SK-N-SH treated with all-trans-retinoic acid at 6 μM for 48 hours (cell line): ENCODE measurements around the gene NXNL1.
A peak's percentile ranks its signal among the peaks of the same experiment; 100 is the strongest.

Experiments used
- ATAC-seq: fragments of 200-7000 bp; cut with Tn5 transposase; 3 replicates; pipeline ENCODE4 v1.9.1; 2020; ENCODE audit warnings: mild to moderate bottlenecking, moderate library complexity
- ARNTL ChIP-seq: fragments of 450-650 bp; formaldehyde crosslinking; IDR thresholded peaks from 2 replicates; pipeline ENCODE4 v1.5.0; 2020; ENCODE audit warnings: low read depth, mild to moderate bottlenecking, moderate library complexity, borderline replicate concordance
- BACH2 ChIP-seq: fragments of 250-450 bp; sonication (Bioruptor Pico); IDR thresholded peaks from 2 replicates; pipeline ENCODE4 v1.9.0; 2021; ENCODE audit warnings: mild to moderate bottlenecking, borderline replicate concordance
- CSDC2 ChIP-seq: fragments of 250-450 bp; sonication (Bioruptor Pico); IDR thresholded peaks from 2 replicates; pipeline ENCODE4 v1.5.0; 2020; ENCODE audit warnings: mild to moderate bottlenecking, moderate library complexity
- ESRRG ChIP-seq: fragments of 250-450 bp; sonication (Bioruptor Pico); IDR thresholded peaks from 2 replicates; pipeline ENCODE4 v1.6.1; 2021; ENCODE audit warnings: mild to moderate bottlenecking
- GLIS3 ChIP-seq: fragments of 250-450 bp; sonication (Bioruptor Pico); IDR thresholded peaks from 2 replicates; pipeline ENCODE4 v1.5.0; 2020; ENCODE audit warnings: mild to moderate bottlenecking, moderate library complexity
- PPARA ChIP-seq: fragments of 250-450 bp; sonication (Bioruptor Pico); IDR thresholded peaks from 2 replicates; pipeline ENCODE4 v1.5.0; 2020; ENCODE audit warnings: mild to moderate bottlenecking, borderline replicate concordance
- RARB ChIP-seq: fragments of 250-450 bp; sonication (Bioruptor Pico); IDR thresholded peaks from 2 replicates; pipeline ENCODE4 v1.8.0; 2021; ENCODE audit warnings: mild to moderate bottlenecking, moderate library complexity
- SNAI2 ChIP-seq: fragments of 250-450 bp; sonication (Bioruptor Pico); IDR thresholded peaks from 2 replicates; pipeline ENCODE4 v1.5.0; 2020; ENCODE audit warnings: mild to moderate bottlenecking, moderate library complexity
- TCF4 ChIP-seq: fragments of 250-450 bp; sonication (Bioruptor Pico); IDR thresholded peaks from 2 replicates; pipeline ENCODE4 v1.8.0; 2021; ENCODE audit warnings: mild to moderate bottlenecking, moderate library complexity, borderline replicate concordance
- TOX ChIP-seq: fragments of 250-450 bp; sonication (Bioruptor Pico); IDR thresholded peaks from 2 replicates; pipeline ENCODE4 v1.8.0; 2021; ENCODE audit warnings: mild to moderate bottlenecking, moderate library complexity, borderline replicate concordance
- ZFP3 ChIP-seq: fragments of 250-450 bp; sonication (Bioruptor Pico); IDR thresholded peaks from 2 replicates; pipeline ENCODE4 v1.5.0; 2020; ENCODE audit warnings: mild to moderate bottlenecking, moderate library complexity
- ZFP30 ChIP-seq: fragments of 450-650 bp; formaldehyde crosslinking; IDR thresholded peaks from 2 replicates; pipeline ENCODE4 v1.5.0; 2022; ENCODE audit warnings: mild to moderate bottlenecking, moderate library complexity
- ZNF70 ChIP-seq: fragments of 450-650 bp; formaldehyde crosslinking; IDR thresholded peaks from 2 replicates; pipeline ENCODE4 v1.5.0; 2020; ENCODE audit warnings: mild to moderate bottlenecking, moderate library complexity
- ZNF8 ChIP-seq: fragments of 450-650 bp; formaldehyde crosslinking; IDR thresholded peaks from 2 replicates; pipeline ENCODE4 v1.5.0; 2020; ENCODE audit warnings: mild to moderate bottlenecking, moderate library complexity
- TF ChIP-seq, protein P1 (sequence below): fragments of 250-450 bp; sonication (Bioruptor Pico); IDR thresholded peaks from 2 replicates; pipeline ENCODE4 v1.5.1; 2021; ENCODE audit warnings: mild to moderate bottlenecking, moderate library complexity
- TF ChIP-seq, protein P2 (sequence below): fragments of 250-450 bp; sonication (Bioruptor Pico); IDR thresholded peaks from 2 replicates; pipeline ENCODE4 v1.5.0; 2020; ENCODE audit warnings: mild to moderate bottlenecking, moderate library complexity
- TF ChIP-seq, protein P3 (sequence below): fragments of 250-450 bp; sonication (Bioruptor Pico); IDR thresholded peaks from 2 replicates; pipeline ENCODE4 v1.8.0; 2021; ENCODE audit warnings: low read depth, mild to moderate bottlenecking, moderate library complexity, borderline replicate concordance
- TF ChIP-seq, protein P4 (sequence below): fragments of 250-450 bp; sonication (Bioruptor Pico); IDR thresholded peaks from 2 replicates; pipeline ENCODE4 v1.5.1; 2020; ENCODE audit warnings: low read depth, mild to moderate bottlenecking, moderate library complexity

NXNL1 gene

DNA sequence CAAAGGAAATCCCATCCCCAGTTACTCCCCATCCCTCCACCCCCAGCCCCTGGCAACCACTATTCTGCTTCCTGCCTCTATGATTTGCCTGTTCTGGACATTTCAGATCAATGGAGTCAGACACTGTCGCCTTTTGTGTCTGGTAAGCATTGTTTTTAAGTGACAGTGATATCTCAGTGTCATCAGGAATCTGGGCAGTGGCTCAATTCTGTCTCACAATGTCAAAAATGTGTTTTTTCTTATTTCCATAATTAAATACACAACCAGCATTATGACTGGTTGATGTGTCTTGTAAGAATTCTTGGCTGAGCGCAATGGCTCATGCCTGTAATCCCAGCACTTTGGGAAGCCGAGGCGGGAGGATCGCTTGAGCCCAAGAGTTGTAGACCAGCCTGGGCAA, 30.6 kb upstream of the NXNL1 start:
- TF ChIP-seq TCF4 (CRISPR knock-in tag) (no peak), ZNF70 (CRISPR knock-in tag) (no peak), GLIS3 (no peak)
- TF ChIP-seq, protein P1, sequence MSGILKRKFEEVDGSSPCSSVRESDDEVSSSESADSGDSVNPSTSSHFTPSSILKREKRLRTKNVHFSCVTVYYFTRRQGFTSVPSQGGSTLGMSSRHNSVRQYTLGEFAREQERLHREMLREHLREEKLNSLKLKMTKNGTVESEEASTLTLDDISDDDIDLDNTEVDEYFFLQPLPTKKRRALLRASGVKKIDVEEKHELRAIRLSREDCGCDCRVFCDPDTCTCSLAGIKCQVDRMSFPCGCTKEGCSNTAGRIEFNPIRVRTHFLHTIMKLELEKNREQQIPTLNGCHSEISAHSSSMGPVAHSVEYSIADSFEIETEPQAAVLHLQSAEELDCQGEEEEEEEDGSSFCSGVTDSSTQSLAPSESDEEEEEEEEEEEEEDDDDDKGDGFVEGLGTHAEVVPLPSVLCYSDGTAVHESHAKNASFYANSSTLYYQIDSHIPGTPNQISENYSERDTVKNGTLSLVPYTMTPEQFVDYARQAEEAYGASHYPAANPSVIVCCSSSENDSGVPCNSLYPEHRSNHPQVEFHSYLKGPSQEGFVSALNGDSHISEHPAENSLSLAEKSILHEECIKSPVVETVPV (CRISPR knock-in tag) = no peak
- peak; percentile 40 for ATAC-seq

DNA sequence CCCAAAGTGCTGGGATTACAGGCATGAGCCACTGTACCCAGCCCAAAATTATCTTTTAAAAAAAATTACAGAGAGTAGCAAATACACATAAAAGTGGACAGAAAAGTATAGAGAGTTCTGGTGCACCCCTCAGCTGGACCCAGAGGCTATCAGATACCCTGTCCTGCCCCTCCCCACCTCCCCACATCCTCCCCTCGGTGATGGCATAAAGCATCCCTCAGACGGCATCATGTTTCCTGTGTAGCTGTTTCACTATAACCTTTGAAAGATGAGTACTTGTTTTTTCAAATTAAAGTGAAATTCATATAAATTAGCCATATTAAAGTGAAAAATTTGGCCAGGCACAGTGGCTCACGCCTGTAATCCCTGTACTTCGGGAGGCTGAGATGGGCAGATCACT, 29.7 kb upstream of the NXNL1 start:
- no peak for TF ChIP-seq ZFP3 (CRISPR knock-in tag)
- no peak for ATAC-seq

DNA sequence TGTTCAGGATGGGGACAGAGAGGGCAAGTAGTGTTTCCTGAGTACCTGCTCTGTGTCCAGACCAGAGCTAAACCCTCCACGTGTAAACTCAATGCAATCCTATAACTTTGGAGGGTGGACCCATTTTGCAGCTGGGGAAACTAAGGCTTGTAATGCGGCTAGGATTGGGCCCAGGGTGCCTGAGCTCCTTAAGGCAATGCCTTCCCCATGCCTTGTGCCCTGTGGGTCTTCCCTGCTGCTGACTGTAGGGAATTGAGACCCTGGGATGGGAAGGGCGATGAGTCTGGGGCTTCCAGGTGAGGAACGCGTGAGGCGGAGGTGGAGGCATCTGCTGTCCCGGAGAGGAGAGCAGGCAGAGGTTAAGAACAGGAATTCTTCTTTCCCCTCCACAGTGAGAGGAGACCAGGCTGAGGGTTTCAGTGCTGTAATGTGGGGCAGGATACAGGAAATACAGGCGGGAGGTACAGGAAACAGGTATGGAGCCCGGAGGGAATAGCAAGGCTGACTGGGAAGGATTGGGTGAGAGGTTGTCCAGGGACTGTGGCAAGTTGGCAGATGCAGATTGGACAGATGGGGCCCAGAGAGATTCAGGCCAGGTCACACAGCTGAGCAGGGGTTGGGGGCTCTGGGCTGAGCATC, 28.8 kb upstream of the NXNL1 start:
- ATAC-seq = no peak
- TF ChIP-seq, protein P2, sequence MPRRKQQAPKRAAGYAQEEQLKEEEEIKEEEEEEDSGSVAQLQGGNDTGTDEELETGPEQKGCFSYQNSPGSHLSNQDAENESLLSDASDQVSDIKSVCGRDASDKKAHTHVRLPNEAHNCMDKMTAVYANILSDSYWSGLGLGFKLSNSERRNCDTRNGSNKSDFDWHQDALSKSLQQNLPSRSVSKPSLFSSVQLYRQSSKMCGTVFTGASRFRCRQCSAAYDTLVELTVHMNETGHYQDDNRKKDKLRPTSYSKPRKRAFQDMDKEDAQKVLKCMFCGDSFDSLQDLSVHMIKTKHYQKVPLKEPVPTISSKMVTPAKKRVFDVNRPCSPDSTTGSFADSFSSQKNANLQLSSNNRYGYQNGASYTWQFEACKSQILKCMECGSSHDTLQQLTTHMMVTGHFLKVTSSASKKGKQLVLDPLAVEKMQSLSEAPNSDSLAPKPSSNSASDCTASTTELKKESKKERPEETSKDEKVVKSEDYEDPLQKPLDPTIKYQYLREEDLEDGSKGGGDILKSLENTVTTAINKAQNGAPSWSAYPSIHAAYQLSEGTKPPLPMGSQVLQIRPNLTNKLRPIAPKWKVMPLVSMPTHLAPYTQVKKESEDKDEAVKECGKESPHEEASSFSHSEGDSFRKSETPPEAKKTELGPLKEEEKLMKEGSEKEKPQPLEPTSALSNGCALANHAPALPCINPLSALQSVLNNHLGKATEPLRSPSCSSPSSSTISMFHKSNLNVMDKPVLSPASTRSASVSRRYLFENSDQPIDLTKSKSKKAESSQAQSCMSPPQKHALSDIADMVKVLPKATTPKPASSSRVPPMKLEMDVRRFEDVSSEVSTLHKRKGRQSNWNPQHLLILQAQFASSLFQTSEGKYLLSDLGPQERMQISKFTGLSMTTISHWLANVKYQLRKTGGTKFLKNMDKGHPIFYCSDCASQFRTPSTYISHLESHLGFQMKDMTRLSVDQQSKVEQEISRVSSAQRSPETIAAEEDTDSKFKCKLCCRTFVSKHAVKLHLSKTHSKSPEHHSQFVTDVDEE (CRISPR knock-in tag) = no peak
- TF ChIP-seq ARNTL (no peak), PPARA (CRISPR knock-in tag) (no peak), BACH2 (no peak), SNAI2 (no peak), TCF4 (CRISPR knock-in tag) (no peak), TOX (CRISPR knock-in tag) (no peak), CSDC2 (no peak), RARB (CRISPR knock-in tag) (no peak), ESRRG (CRISPR knock-in tag) (no peak), ZFP3 (CRISPR knock-in tag) (no peak), ZFP30 (CRISPR knock-in tag) (no peak), ZNF8 (no peak), ZNF70 (CRISPR knock-in tag) (no peak)
- TF ChIP-seq, protein P3, sequence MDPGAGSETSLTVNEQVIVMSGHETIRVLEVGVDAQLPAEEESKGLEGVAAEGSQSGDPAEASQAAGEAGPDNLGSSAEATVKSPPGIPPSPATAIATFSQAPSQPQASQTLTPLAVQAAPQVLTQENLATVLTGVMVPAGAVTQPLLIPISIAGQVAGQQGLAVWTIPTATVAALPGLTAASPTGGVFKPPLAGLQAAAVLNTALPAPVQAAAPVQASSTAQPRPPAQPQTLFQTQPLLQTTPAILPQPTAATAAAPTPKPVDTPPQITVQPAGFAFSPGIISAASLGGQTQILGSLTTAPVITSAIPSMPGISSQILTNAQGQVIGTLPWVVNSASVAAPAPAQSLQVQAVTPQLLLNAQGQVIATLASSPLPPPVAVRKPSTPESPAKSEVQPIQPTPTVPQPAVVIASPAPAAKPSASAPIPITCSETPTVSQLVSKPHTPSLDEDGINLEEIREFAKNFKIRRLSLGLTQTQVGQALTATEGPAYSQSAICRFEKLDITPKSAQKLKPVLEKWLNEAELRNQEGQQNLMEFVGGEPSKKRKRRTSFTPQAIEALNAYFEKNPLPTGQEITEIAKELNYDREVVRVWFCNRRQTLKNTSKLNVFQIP = no peak
- TF ChIP-seq, protein P4, sequence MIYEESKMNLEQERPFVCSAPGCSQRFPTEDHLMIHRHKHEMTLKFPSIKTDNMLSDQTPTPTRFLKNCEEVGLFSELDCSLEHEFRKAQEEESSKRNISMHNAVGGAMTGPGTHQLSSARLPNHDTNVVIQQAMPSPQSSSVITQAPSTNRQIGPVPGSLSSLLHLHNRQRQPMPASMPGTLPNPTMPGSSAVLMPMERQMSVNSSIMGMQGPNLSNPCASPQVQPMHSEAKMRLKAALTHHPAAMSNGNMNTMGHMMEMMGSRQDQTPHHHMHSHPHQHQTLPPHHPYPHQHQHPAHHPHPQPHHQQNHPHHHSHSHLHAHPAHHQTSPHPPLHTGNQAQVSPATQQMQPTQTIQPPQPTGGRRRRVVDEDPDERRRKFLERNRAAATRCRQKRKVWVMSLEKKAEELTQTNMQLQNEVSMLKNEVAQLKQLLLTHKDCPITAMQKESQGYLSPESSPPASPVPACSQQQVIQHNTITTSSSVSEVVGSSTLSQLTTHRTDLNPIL (CRISPR knock-in tag) = no peak

DNA sequence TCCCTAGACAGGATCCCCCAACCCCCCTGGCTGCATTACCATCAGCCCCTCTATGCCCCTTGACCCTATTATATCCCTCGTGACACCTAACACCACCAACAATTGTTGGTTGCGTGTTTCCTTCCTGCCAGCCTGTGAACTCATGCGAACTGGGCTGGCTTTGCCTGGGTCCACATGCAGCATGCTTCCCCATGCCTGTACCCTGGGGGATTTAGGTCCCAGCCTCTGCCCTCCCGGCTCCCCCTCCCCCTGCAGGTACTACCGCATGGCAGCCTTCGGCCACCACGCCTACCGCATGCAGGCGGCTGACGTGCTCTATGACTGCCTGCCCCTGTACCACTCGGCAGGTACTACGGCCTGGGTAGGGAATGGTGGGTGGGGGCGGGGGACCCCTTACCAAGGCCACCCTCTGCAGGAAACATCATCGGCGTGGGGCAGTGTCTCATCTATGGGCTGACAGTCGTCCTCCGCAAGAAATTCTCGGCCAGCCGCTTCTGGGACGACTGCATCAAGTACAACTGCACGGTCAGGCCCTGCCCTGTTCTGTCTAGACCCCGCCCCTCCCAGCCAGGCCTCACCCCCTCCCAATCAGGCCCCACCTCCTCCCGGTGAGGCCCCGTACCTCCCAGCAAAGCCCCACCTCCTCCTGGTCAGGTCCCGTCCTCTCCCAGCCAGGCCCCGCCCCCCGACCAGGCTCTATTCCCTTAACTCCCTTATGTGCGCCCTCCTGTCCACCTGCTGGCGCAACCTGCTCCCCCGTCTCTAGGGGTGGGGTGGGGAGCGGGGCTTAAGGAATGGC, 28.1 kb upstream of the NXNL1 start:
- ATAC-seq = peak; percentile 67
- TF ChIP-seq TCF4 (CRISPR knock-in tag) = no peak
- no peak for TF ChIP-seq ZFP3 (CRISPR knock-in tag)
